Lung microvascular endothelial cell (primary cell): ENCODE results near the gene AGAP1. TPM values are rescaled to one million over a fixed set of nuclear protein-coding genes. Genes with fewer than 3 reads are reported as not detected.
"Not testable (repeated sequence)": the region's sequence is repeated elsewhere in the genome, so short reads cannot be mapped to it uniquely, and the experiment has no call there.

Experiments
- DNase-seq, 2 donors: peaks; one replicate each; pipeline versions ENCODE4 v3.0.0 to v3.0.0-alpha.2; 2010; ENCODE audit warnings: low read depth in 2 of 2
- total RNA-seq: library from RNA; depleted of rRNA; stranded (reverse); fragments of >200 nt; gene quantifications from 2 replicates; pipeline ENCODE4 v1.2.1, GENCODE V29; 2014

The AGAP1 gene
- total RNA-seq, 1 donor from 2014 or later: 3.4 TPM

DNA sequence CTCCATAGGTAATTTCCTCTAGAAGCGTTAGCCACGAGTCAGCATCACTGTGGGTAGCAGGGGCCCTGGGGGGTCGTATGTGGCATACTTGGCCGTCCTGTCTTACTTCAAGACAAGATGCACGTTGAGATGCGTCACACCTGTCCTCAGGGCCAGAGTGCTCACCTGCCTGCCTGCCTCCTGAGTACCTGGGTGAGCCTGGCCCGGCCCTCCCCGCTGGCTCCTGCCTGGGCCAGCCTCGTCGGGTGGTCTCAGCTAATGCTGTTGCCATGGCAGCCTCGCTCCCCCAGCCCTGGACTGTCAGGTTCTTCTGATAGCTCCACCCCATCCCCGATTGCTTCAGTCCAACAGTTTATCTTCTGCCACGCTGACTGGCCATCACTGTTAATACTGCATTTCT lies 441.9 kb downstream of the AGAP1 start:
- DNase-seq: no peak

GRCh38 chr2:235936493-235936892 lies 442.6 kb downstream of the AGAP1 start:
- peak; percentile 28 to 69 for DNase-seq

GRCh38 chr2:235937087-235937486 lies 443.2 kb downstream of the AGAP1 start:
- peak in 1 of 2 donors; percentile 26 for DNase-seq

DNA sequence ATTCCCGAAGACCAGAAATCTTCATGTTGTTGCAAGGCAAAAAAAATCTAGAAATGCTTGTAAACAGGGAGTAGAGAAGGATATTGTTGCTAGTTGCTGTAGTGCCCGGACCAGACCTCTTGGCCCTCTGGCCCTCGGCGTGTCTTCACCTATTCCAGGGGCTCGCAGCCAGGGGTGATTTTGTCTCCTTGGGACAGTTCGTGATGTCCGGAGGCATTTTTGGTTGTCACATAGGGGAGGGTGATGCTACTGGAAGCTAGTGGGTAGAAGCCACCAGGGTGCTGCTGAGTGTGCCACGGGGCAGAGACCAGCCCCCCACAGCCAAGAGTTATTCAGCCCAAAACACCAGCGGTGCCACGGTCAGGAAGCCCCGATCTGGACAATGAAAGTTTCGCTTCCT lies 443.7 kb downstream of the AGAP1 start:
- DNase-seq: no peak

- no peak for DNase-seq
Observed at GRCh38 chr2:235937936-235938335, 444.1 kb downstream of the AGAP1 start.

DNA sequence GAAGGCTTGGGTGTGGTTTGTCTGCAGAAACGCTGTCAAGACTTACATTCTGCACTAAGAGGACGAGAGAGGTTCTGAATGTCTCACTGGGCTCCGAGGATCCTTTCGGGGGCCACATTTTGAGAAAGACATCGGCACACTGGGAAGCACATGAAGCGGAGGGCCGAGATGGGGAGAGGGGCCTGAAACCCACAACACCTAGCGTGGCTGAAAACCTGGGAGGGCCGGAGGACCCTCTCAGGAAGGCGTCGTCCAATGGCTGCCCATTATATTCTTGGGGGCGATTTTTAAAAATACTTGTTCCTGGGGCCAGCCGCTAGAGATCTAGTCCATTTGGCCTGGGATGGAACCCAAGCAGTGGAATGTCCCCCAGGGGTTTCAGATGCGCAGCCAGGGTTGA lies 444.8 kb downstream of the AGAP1 start:
- DNase-seq: no peak

- no peak for DNase-seq
Observed at GRCh38 chr2:235939471-235939870, 445.6 kb downstream of the AGAP1 start.

- peak; percentile 85 to 92 for DNase-seq
Observed at GRCh38 chr2:235940330-235940729, 446.5 kb downstream of the AGAP1 start.

DNA sequence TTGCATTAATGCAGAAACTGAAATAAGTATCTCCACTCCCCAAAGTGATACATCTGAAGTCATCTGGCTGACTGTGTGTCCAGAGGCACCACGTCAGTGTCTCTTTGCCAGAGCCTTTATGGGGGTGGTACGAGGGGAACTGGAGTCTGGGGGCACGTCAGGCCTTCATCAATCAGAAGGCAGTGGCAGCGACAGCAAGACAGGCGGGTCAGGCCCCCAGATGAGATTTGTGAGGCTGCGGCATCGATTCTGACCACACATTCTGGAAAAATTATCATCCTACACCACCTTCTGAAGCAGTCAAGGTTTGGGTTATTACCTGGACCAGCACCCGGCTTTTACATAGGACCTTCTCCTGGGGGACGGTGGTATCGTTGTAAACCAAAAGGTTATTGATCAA lies 450.7 kb downstream of the AGAP1 start:
- DNase-seq: no peak

- peak; percentile 38 to 52 for DNase-seq
Observed at GRCh38 chr2:235945608-235946140, 451.8 kb downstream of the AGAP1 start.

- DNase-seq: no peak
Observed at GRCh38 chr2:235946590-235946989, 452.7 kb downstream of the AGAP1 start.

DNA sequence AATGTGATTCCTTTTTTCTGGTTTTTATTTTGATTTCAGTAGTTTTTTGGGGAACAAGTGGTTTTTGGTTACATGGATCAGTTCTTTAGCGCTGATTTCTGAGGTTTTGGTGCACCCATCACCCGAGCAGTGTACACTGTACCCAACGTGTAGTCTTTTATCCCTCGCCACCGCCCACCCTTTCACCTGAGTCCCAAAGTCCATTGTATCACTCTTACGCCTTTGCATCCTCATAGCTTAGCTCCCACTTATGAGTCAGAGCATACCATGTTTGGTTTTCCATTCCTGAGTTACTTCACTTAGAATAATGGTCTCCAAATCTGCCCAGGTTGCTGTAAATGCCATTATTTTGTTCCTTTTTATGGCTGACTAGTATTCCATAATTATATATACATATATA lies 453.2 kb downstream of the AGAP1 start:
- DNase-seq: not testable (repeated sequence)

DNA sequence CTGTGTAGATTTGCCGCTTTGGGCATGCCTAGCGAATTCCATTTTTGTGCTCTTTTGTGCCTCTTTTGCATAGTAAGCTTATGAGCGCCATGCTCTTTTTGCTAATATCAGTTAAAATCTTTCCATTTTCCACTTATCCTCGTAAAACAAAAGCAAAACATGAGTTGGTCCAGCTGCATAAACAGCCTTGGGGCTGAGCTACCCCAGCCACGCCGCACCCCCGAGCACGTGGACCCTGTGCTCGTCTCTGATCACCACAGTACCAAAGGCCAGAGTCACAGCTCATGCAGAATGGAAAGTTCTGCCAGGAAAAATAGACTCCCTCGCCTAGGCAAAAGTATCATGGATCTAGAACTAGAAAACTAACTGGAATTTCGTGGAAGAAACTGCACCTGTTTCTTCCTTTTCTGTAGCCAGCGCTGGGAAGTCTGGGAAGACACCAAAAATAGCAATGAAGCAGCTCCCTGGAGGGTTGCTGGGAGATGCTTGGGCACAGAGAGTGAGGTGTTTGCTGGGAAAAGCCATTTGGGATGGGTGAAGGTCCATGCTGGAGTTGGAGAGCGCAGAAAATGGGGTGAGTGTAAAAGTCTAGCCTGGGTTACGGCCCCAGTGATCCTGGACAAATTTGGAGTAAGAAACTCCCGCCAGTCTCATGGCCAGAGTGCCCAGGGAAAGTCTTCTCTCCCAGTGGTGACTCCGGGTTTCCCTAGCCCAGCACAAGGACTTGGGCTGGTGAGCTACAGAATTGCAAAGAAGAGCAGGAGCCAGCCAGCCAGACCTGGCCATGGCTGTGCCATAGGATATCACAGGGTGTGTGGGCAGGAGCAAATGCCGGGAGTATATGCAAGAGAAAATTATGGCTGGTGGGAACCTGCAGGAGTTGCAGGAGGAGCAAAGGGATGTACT lies 456.0 kb downstream of the AGAP1 start:
- peak in 1 of 2 donors; percentile 29 for DNase-seq

DNA sequence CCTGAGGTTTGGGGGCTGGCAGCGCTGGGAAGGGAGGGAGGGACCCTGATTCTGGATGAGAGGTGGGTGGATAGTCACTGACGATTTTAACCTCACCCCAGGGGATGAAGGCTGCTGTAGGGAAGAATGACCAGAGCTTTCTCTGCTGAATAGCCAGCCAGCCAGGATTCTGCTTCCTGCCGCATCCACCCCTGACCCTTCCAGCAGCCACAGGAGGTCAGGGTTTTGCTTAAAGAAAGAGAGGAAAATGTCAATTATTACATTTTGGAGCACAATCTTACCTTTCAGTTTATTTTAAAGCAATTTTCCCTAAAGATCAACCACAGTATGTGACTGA lies 456.6 kb downstream of the AGAP1 start:
- no peak for DNase-seq

- DNase-seq: no peak
Observed at GRCh38 chr2:235951493-235951892, 457.6 kb downstream of the AGAP1 start.

DNA sequence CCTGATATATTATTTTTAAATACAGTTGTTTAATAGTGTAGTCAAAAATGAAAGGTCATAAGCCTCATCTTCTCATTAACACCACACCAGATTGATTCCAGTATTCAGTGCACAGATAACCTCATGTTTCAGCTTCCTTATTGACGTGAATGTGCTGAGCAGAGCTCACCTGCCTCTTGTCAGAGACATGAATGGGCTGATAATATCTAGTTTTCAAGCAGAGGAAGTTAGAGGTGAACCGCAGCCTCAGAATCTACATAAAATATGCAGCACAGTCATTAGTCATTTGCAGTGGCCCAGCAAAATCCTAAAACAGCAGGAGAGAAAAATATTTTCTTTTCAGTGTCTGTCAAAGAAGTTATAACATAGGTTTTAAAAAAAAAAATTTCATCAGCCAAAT lies 458.1 kb downstream of the AGAP1 start:
- DNase-seq: no peak

DNA sequence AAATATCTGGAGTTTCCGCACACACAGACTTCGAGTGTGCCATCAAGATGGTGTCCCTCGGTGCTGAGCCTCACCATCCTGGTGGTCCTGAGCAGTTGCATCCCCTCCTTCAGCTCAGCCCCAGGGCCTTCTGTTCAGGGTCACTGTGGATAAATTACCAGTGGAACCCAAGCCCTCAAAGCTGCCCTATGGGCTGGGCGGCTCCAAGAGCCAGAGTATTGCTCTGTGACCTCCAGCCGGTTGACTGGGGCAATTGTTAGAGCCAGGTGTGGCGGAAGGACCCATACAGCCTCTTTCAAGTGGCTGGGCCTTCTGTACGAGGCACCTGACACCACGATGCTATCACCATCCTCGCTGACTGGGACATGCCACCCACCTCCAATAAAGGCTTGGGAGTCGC lies 458.9 kb downstream of the AGAP1 start:
- DNase-seq: no peak

DNA sequence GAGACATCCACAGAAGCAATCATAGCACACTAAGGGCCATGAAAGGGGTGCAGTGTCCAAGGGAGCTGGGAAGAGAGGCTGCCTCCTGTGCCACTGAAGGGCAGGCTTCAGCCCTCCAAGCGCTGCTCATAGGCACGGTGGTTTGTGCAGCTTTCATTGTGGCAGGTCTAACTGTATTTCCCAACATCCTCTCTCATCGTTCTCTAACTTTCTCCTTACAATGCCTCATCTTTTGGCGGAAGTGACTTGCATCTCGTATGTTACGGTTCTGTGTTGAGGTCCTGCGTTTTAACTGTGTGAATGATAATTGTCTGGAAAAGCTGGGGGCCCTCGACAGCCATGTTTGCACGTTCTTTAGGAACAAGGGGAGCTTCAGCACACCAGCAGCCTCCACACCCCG lies 460.4 kb downstream of the AGAP1 start:
- no peak for DNase-seq

- no peak for DNase-seq
Observed at GRCh38 chr2:235954888-235955480, 461.1 kb downstream of the AGAP1 start.

- DNase-seq: no peak
Observed at GRCh38 chr2:235955664-235956063, 461.8 kb downstream of the AGAP1 start.

- DNase-seq: no peak
Observed at GRCh38 chr2:235956281-235956970, 462.6 kb downstream of the AGAP1 start.

DNA sequence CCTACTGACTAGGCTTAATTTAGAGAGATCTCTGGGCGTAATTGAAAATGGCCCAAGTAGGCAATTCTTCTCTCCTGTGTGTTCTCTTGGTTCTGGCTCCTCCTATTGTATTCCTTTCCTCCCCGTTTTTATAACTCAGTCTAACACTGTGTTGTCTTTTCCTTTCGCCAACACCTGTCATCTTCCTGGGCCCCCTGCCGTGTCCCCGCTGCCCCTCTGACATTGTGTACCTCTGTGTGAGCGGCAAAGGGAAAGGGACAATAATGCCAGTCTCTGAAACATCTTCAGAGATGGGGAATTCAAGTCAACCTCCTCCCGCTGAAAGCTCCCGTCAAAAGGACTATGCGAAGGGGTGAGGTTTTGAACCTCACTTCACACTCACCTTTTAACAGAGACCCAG lies 463.4 kb downstream of the AGAP1 start:
- DNase-seq: no peak
